Measurements from ENCODE around the gene OSBPL10. TPM values are rescaled to one million over a fixed set of nuclear protein-coding genes. Genes with fewer than 3 reads are reported as not detected.
A peak's percentile ranks its signal among the peaks of the same experiment; 100 is the strongest.

OSBPL10 gene
- total and polyA plus RNA-seq, 7 donors = 0.75 to 4.6 (median 2.3) TPM

DNA sequence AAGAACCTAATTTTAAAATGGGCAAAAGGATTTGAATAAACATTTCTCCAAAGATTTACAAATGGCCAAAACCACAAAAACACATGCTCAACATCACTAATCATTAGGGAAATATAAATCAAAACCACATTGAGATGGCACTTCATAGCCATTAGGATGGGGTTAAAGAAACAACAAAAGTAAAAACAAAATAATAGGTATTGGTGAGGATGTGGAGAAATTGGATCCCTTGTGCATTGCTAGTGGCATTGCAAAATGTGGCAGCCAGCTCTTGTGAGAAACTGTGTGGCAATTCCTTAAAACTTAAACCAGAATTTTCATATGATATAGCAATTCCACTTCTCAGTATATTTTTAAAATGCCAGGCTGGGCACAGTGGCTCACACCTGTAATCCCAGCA is 321.8 kb downstream of the OSBPL10 start:
- no peaks in the 10 kb centered on the region for H3K27me3 ChIP-seq (ENCODE audit: insufficient read depth in 3 of 3, low read length in 2 of 3)
- no peak overlapping the region for H3K4me3 ChIP-seq
- TF ChIP-seq, protein P1, sequence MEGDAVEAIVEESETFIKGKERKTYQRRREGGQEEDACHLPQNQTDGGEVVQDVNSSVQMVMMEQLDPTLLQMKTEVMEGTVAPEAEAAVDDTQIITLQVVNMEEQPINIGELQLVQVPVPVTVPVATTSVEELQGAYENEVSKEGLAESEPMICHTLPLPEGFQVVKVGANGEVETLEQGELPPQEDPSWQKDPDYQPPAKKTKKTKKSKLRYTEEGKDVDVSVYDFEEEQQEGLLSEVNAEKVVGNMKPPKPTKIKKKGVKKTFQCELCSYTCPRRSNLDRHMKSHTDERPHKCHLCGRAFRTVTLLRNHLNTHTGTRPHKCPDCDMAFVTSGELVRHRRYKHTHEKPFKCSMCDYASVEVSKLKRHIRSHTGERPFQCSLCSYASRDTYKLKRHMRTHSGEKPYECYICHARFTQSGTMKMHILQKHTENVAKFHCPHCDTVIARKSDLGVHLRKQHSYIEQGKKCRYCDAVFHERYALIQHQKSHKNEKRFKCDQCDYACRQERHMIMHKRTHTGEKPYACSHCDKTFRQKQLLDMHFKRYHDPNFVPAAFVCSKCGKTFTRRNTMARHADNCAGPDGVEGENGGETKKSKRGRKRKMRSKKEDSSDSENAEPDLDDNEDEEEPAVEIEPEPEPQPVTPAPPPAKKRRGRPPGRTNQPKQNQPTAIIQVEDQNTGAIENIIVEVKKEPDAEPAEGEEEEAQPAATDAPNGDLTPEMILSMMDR (IDR thresholded peaks at IDR 0.05) = no peak
- no peaks in the 10 kb centered on the region for H3K4me1 ChIP-seq
- no peaks in the 10 kb centered on the region for H3K36me3 ChIP-seq (ENCODE audit: insufficient read depth in 1 of 2, low read depth in 1 of 2)
- peaks cover 16% of the 10 kb centered on the region for H3K9me3 ChIP-seq
- ATAC-seq (no peak), DNase-seq (no peak)
- H3K27ac ChIP-seq = no peak overlapping the region
- intact Hi-C loops (cut with DNase I) = no loop called here

DNA sequence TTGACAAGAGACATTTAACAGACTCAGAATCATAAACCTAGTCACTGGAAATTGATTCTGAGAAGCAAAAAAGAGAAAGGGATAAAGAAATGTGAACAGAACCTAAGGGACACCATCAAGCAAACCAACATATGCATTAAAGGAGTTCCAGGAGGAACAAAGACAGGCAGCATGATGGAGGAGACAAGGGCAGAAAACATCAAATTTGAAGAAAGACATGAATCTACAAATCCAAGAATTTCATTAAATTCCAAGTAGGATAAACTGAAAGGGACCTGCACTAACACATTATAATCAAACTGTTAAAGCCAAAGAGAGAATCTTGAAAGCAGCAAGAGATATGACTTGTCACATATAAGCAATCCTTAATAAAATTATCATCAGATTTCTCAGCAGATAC is 326.1 kb downstream of the OSBPL10 start:
- Histone ChIP-seq H3K36me3 (ENCODE audit: insufficient read depth in 1 of 2, low read depth in 1 of 2) (no peaks in the 10 kb centered on the region), H3K27me3 (ENCODE audit: insufficient read depth in 3 of 3, low read length in 2 of 3) (no peaks in the 10 kb centered on the region), H3K4me1 (no peaks in the 10 kb centered on the region), H3K27ac (no peak overlapping the region), H3K4me3 (no peak overlapping the region), H3K9me3 (peaks cover 47% of the 10 kb centered on the region)
- TF ChIP-seq, protein P1 (IDR thresholded peaks at IDR 0.05) = no peak
- intact Hi-C loops (cut with DNase I) = no loop called here
- ATAC-seq (no peak), DNase-seq (no peak)

DNA sequence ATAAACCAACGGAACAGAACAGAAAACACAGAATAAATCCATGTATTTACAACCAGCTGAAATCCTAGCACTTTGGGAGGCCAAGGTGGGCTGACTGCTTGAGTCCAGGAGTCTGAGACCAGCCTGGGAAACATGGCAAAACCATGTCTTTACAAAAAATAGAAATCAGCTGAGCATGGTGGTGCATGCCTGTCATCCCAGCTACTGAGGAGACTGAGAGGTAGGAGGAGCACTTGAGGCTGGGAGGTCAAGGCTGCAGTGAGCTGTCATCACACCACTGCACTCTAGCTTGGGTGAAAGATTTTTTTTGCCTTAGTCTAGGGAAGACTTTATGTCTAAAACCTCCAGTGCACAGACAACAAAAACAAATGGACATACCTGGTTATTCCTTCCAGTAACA is 327.6 kb downstream of the OSBPL10 start:
- ATAC-seq = no peak
- intact Hi-C loops (cut with DNase I) = no loop called here
- TF ChIP-seq, protein P1 (IDR thresholded peaks at IDR 0.05) = no peak

GRCh38 chr3:31652296-31652695 is 328.8 kb downstream of the OSBPL10 start:
- Histone ChIP-seq H3K27ac (no peak overlapping the region), H3K9me3 (peaks cover 68% of the 10 kb centered on the region), H3K4me1 (no peaks in the 10 kb centered on the region), H3K27me3 (ENCODE audit: insufficient read depth in 3 of 3, low read length in 2 of 3) (no peaks in the 10 kb centered on the region), H3K36me3 (ENCODE audit: insufficient read depth in 1 of 2, low read depth in 1 of 2) (no peaks in the 10 kb centered on the region), H3K4me3 (no peak overlapping the region)
- TF ChIP-seq, protein P1 (IDR thresholded peaks at IDR 0.05) = no peak
- intact Hi-C loops (cut with DNase I) = no loop called here
- no peak for DNase-seq
- no peak for ATAC-seq

More for the DNA sequence above, 327.6 kb downstream of the OSBPL10 start:
- H3K27me3 ChIP-seq (ENCODE audit: insufficient read depth in 3 of 3, low read length in 2 of 3) = no peaks in the 10 kb centered on the region
- H3K4me3 ChIP-seq = no peak overlapping the region
- no peak overlapping the region for H3K27ac ChIP-seq
- no peaks in the 10 kb centered on the region for H3K4me1 ChIP-seq
- no peaks in the 10 kb centered on the region for H3K36me3 ChIP-seq (ENCODE audit: insufficient read depth in 1 of 2, low read depth in 1 of 2)
- no peak for DNase-seq
- WGBS, 3 donors = 82 to 90% (median 84%) methylated on average over 1 of the region's 1 CpG
- H3K9me3 ChIP-seq = peaks cover 61% of the 10 kb centered on the region

GRCh38 chr3:31648286-31648968 is 332.6 kb downstream of the OSBPL10 start:
- no peak for DNase-seq
- Histone ChIP-seq H3K27me3 (ENCODE audit: insufficient read depth in 3 of 3, low read length in 2 of 3) (no peaks in the 10 kb centered on the region), H3K4me3 (no peak overlapping the region), H3K36me3 (ENCODE audit: insufficient read depth in 1 of 2, low read depth in 1 of 2) (no peaks in the 10 kb centered on the region), H3K27ac (no peak overlapping the region), H3K4me1 (no peaks in the 10 kb centered on the region), H3K9me3 (peaks cover 47% of the 10 kb centered on the region)
- TF ChIP-seq, protein P1 (IDR thresholded peaks at IDR 0.05) = no peak
- ATAC-seq = peak in 1 of 4 donors; percentile 8
- intact Hi-C loops (cut with DNase I) = loop anchor here in 1 of 2 donors (10.0 kb wide), 1 partner anchor 114 kb away; the partner anchor contains the start of gene STT3B
- WGBS, 3 donors = 83 to 97% (median 93%) methylated on average over 4 of the region's 4 CpGs

Measured in psoas muscle (tissue), 8 donors.